HG02798 (cell line): ENCODE measurements around the gene HSPG2.
"Not testable (repeated sequence)": the region's sequence is repeated elsewhere in the genome, so short reads cannot be mapped to it uniquely, and the experiment has no call there.

Experiments
- ATAC-seq: cut with Tn5 transposase; IDR thresholded peaks from one replicate; pipeline ENCODE4 v1.9.1; 2021; ENCODE audit warnings: mild to moderate bottlenecking; ENCODE audit not compliant: unreplicated experiment, poor library complexity

HSPG2 gene

DNA sequence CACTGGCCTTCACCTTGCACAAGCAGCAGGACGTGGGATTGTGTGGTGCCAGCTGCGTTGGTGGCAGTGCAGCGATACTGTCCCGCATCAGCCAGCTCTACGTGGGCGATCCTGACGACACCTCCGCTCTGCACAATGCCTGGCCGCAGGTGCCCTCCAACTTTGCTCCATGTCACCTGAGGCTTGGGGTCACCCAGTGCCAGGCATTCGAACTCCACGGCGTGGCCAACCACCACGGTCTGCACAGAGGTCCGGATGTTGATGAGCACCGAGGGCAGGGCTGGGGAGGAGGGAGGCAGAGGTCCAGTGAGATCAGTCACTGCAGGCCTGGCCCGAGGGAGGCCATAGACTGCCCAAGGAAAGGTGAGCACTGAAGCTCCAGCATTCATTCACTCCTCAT lies 102.4 kb downstream of the HSPG2 start:
- no peak for ATAC-seq

GRCh38 chr1:21834094-21834493 lies 103.0 kb downstream of the HSPG2 start:
- no peak for ATAC-seq

DNA sequence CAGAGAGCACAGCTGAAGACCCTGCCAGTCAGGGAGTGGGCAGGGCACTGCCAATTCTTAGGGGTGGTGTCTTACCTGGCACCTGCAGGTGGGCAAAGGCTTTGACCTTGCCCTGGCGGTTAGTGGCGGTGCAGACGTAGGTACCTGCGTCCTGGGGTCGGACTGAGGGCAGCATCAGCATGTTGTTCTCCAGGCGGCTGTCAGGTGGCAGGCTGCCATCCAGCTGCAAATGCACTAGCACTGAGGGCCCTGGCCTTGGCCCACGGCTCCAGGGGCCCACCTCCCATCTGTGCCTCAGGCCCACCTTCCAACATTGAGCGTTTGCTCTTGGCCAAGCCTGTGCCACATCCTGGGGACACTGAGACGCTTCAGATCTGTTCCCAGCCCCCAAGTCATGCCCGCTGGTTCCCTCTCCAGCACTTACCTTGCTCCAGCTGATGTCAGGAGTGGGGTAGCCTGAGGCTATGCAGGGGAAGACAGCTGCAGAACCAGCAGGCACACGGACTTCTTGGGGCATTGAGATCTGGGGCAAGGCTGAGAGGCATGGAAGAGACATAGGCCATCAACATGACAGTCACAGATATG lies 103.6 kb downstream of the HSPG2 start:
- no peak for ATAC-seq

DNA sequence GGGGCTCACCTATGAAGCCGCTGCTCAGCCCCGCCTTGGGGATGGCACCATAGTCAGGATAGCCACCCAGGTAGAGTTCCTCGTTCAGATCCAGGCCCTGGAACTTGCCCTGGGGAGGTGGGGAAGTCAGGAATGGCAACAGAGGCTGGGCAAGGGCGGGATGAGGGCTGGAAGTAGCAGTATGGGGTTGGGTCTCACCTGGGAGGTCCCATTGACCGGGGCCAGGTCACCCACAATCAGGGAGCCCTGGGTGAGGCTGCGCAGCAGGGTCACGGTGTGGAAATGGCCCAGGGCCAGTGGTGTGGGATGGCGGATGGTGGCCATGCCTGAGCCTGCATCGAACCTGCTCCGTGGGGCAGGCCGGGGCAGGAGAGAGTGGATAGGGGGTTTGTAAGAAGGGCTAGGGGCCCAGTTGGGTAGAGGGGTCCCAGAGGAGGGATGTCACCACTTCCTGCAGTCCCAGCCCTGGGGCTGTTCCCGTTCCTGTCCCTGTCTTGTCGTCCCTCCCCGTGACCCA lies 105.6 kb downstream of the HSPG2 start:
- no peak for ATAC-seq

DNA sequence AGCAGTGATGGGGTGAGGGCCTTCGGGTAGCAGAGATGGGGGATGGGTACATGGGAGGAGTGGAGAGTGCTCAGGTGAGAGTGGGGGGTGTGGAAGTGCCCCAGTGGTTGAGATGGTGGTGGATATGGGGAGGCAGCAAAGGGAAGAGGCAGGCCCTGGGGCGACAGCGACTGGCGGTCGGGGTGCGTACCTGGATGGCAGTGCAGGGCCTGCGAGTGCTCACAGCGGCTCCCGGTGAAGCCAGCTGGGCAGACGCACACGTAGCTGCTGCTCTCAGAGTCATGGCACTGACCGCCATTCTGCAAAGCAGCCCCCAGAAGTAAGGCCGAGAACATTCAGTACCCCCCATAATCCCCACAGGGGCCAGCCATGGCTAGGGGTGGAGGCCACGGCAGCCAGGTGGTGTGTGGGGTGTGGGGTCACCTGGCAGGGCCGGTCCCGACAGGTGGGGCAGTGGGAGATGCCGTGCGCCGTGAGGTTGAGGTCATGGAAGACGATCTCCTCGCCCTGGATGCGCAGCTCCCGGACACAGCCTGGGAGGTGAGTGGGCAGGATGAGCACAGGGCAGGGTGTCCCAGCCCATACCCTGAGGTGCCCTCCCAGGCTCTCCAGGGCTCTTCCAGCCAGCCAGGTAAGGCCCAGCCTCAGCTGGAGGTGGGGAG lies 106.2 kb downstream of the HSPG2 start:
- ATAC-seq = no peak

GRCh38 chr1:21829294-21829693 lies 107.8 kb downstream of the HSPG2 start:
- ATAC-seq = no peak

- no peak for ATAC-seq
These were observed 108.5 kb downstream of the HSPG2 start for GRCh38 chr1:21828506-21829210.

DNA sequence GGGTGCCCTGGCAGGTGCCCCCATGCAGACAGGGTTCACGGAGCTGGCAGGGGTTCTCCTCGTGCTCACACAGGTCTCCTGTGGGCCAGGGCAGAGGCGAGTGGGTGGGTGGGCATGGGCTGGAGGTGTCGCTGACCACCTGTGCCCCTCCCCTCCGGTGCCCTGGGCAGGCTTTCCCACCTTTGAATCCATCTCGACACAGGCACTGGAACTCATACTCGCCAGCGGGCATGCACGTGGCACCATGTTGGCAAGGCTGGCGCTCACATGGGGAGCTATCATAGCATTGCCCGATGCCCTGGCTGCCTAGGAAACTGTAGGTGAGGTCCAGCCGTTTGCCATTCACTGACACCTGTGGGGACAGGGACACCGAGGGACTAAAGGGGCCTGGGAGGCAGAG lies 109.0 kb downstream of the HSPG2 start:
- ATAC-seq = no peak

DNA sequence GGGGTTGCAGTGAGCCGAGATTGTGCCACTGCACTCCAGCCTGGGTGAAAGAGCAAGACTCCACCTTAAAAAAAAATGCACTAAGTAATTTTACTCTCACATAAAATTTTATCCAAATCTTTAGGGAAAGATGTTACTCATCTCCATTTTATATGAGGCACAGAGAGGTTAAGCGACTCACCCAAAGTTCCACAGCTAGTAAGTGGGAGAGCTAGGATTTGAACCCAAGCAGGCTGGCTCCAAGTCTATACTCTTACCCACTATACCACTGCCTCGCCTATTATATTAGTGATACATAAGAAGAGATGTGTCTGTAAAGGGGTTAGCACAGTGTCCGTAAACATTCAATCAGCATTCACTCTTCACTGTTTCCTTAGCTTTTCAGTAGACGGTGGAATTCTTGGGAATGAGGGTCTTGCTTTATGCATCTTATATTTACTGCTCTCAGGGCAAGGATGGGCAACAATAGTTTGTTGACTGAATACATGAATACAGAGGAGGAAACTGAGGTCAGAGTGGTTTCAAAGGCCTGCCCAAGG lies 109.9 kb downstream of the HSPG2 start:
- no peak for ATAC-seq

GRCh38 chr1:21826694-21827093 lies 110.4 kb downstream of the HSPG2 start:
- ATAC-seq = not testable (repeated sequence)

DNA sequence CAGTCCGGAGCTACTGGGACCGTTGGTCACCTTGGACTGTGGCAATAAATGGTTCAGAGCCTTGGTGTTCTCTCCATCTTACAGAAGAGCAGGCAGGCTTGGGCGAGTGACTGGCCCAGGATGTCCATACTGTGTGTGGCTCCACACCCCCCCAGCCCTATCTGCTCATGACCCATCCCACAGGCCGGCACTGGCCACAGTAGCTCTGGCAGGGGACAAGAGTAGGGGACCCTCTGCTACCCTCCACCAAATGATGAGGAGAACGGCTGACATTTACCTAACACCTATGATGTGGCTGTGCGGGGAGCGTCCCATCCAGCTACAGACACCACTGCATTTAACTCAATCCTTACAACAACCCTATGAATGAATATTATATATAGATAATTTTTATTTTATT lies 111.7 kb downstream of the HSPG2 start:
- ATAC-seq = no peak

GRCh38 chr1:21824926-21825325 lies 112.2 kb downstream of the HSPG2 start:
- no peak for ATAC-seq

DNA sequence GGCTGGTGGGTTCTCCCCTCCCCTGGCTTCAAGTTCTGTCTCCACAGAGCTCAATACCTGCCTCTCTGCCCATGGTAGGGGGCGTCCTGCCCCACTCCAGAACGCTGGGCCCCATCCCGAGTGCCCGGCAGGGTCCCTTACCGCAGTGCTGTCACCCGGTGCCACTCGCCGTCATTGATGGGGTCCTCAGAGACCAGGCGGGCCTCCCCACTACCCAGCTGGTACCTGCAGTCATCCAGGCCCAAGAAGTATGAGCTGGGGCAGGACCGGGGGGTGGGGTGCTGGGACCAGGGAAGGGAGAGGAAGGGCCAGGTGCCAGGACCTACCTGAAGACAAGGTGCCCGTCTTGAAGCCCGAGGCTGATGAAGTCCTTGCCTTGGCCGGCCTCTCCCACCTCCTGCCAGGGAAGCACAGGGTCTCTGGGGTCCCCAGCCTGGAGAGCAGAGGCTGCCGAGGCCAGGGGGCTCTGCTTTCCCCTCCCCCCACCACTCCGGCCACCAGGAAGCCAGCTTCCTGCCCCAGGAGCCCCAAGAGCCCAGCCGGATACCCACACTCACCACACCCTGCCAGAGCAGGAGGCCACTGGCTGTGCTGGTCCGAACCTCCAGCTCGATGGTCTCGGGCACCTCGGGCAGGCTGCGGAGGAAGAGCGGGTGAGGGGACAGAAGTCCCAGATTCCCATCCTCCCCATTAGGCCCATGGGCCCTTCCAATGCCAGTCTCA lies 113.0 kb downstream of the HSPG2 start:
- no peak for ATAC-seq

DNA sequence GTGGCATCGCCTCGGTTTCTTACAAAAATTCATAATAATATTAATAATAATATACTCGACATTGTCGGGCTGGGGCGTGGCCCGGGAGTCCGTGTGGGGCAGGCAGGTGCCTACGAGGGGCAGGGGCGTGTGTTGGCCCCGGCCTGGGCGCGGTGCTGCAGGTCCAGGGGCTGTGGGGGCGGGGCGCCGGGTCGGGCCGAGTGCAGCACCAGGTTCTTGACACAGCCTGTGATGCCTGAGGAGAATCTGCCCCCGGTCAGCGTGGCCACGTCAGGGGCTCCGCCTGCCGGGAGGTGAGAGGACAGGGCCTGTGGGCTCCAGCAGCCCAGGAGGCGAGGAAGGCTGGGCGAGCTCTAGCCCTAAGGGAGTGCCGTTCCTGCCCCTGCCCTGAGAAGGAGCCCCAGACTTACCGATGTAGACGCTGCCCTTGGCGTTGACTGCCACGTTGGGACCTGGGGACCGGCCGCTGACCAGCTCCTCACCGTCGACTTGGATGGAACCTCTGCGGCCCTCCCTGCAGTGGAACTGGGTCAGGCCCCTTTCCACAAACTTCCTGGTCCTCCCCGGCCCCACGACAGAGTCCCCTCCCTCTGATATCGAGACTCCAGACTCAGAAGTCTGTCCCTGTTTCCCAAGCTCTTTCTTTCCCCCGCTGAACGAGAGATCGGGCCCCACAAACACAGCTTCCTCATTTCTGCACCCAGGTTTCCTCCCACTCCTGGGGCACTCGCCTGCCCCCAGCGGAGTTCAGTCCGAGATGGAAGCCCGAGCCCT lies 113.7 kb downstream of the HSPG2 start:
- no peak for ATAC-seq

DNA sequence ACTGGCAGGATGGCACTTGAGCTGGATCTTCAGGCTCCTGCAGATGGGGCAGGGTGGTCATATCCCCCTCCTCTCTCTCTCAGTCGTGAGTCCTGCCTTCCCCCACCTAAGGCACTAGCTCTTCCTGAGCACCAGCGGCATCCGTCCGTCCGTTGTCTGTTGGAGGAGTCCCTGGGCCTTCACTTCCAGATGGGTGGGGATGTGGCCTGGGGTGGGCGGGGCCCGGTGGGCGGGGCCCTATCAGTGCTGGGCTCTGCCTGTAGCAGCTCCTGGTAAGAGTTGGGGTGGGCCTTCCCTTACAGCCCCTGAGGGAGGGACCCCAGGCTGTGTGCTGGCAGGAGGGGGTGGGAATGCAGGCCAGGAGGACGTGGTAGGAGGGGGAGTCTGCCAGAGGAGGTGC lies 114.8 kb downstream of the HSPG2 start:
- ATAC-seq = no peak

DNA sequence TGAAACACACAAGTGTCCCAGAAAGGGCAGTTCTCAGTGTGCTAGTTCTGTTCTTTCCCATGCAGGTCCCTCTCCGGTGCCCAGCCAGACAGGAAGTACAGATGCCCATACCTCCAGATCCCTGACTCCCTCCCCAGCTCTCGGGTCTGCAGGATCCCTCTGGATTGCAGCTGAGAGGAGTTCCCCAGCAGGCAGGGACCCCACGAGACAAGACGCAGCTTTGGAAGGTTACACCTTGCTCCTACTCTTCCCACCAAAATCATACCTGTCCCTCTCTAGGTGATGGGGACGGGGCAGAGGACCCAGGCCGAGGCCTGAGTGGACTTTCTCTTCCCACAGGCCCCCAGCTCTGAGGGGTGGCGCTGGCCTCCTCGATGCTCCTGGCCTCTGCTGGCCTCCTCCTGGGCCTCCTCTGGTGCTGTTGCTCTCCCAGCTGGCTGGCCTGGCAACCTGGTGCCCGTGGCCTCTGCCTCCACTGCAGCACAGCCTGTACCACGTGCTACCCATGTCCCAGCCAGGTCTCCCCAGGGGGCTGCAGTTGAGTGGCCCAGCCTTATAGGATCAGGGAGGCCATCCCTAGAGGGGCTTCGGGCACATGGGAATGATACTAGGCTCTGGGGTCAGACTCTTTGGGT lies 115.6 kb downstream of the HSPG2 start:
- no peak for ATAC-seq

DNA sequence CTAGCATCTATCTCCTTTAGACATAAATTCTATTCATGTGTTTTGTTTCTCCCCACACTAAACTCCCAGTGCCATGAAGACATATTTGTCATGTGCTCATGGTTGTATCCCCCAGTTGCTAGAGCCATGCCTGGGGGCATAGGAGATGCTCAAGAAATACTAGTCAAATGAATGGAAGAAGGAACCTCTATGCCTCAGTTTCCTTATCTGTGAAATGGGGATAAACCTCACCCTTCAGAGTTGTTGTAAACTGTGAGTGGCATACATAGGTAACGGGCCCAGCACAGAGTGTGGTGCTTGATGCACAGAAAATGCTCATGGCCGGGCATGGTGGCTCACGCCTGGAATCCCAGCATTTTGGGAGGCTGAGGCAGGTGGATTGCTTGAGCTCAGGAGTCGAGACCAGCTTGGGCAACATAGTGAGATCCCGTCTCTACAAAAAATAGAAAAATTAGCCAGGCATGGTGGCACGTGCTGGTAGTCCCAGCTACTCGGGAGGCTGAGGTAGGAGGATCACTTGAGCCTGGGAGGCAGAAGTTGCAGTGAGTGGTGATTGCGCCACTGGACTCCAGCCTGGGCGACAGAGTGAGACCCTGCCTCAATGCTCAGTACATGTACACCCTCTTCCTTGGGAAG lies 116.4 kb downstream of the HSPG2 start:
- no peak for ATAC-seq

- ATAC-seq = no peak
These were observed 118.5 kb downstream of the HSPG2 start for GRCh38 chr1:21818656-21819055.
